HEK293T (cell line): ENCODE data around the gene TBC1D14.

Experiments used
- ARNT ChIP-seq: fragments of 450-650 bp; IDR thresholded peaks from 2 replicates; pipeline ENCODE4 v1.6.1; 2017; ENCODE audit warnings: mild to moderate bottlenecking
- BHLHE40 ChIP-seq: fragments of 450-650 bp; IDR thresholded peaks from 2 replicates; pipeline ENCODE4 v1.6.1; 2016; ENCODE audit warnings: mild to moderate bottlenecking, moderate library complexity, borderline replicate concordance
- FOXK2 ChIP-seq: fragments of 450-650 bp; IDR thresholded peaks from 2 replicates; pipeline ENCODE4 v1.6.1; 2016; ENCODE audit warnings: mild to moderate bottlenecking
- FOXM1 ChIP-seq: fragments of 450-650 bp; IDR thresholded peaks from 2 replicates; pipeline ENCODE4 v1.6.1; 2017; ENCODE audit warnings: mild to moderate bottlenecking, borderline replicate concordance
- HDGF ChIP-seq: fragments of 450-650 bp; IDR thresholded peaks from 2 replicates; pipeline ENCODE4 v1.6.1; 2017; ENCODE audit warnings: antibody characterized with exemption, borderline replicate concordance
- L3MBTL2 ChIP-seq: fragments of 450-650 bp; conservative IDR thresholded peaks from 2 replicates; pipeline ENCODE4 v1.6.1; 2016; ENCODE audit warnings: mild to moderate bottlenecking
- NFRKB ChIP-seq: fragments of 450-650 bp; IDR thresholded peaks from 2 replicates; pipeline ENCODE4 v1.6.1; 2016; ENCODE audit warnings: mild to moderate bottlenecking, moderate library complexity
- SP1 ChIP-seq: fragments of 450-650 bp; IDR thresholded peaks from 2 replicates; pipeline ENCODE4 v1.6.1; 2017
- SUZ12 ChIP-seq: fragments of 450-650 bp; IDR thresholded peaks from 2 replicates; pipeline ENCODE4 v1.6.1; 2016; ENCODE audit warnings: mild to moderate bottlenecking
- TARDBP ChIP-seq: fragments of 450-650 bp; IDR thresholded peaks from 2 replicates; pipeline ENCODE4 v1.6.1; 2016
- ZNF384 ChIP-seq: fragments of 450-650 bp; IDR thresholded peaks from 2 replicates; pipeline ENCODE4 v1.6.1; 2016

DNA sequence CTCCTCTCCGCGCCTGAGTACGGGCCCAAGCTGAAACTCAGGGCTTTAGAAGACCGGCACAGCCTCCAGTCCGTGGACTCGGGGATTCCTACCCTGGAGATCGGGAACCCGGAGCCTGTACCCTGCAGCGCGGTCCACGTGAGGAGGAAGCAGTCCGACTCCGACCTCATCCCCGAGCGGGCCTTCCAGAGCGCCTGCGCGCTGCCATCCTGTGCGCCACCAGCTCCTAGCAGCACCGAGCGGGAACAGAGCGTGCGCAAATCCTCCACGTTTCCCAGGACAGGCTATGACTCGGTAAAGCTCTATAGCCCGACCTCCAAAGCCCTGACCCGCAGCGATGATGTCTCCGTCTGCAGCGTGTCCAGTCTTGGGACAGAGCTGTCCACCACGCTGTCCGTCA, 13.9 kb downstream of the TBC1D14 start:
- TF ChIP-seq ARNT (no peak), FOXM1 (no peak), SP1 (no peak), TARDBP (no peak), SUZ12 (no peak), ZNF384 (no peak), HDGF (no peak), NFRKB (no peak), FOXK2 (no peak), L3MBTL2 (no peak), BHLHE40 (no peak)
